PC-3 (cell line): ENCODE data around the gene CDK19. TPM values are rescaled to one million over a fixed set of nuclear protein-coding genes. Genes with fewer than 3 reads are reported as not detected.

Experiments
- ATAC-seq: fragments of 200-7000 bp; cut with Tn5 transposase; 2 replicates; pipeline ENCODE4 v1.9.1; 2020; ENCODE audit warnings: mild to moderate bottlenecking, moderate library complexity
- BruUV-seq: library from RNA; stranded (reverse); fragments of 400-500 nt; replicated peaks from 2 replicates; lab custom pipeline; 2021; lab: Mats Ljungman, UMichigan
- CTCF ChIA-PET: fragments of 300-600 bp; sonication (Branson Sonifier 250); formaldehyde crosslinking; loops from one replicate; lab custom pipeline; 2022; ENCODE audit warnings: antibody characterized with exemption; lab: Charles Lee
- POLR2A ChIA-PET: fragments of 300-600 bp; sonication (Branson Sonifier 250); formaldehyde crosslinking; loops from one replicate; lab custom pipeline; 2022; ENCODE audit warnings: antibody characterized with exemption; ENCODE audit not compliant: unreplicated experiment; lab: Charles Lee
- DNase-seq: peaks from one replicate; pipeline ENCODE4 v3.0.0-alpha.2; 2015
- H2AFZ ChIP-seq: fragments of 300-600 bp; sonication (generic); 2 replicates; pipeline ENCODE4 v1.6.0; 2016; ENCODE audit warnings: antibody characterized with exemption, low read length
- H3F3A ChIP-seq: fragments of 300-600 bp; sonication (generic); one replicate; pipeline ENCODE4 v1.6.0; 2017; ENCODE audit warnings: antibody characterized with exemption, low read length, control low read depth, mild to moderate bottlenecking; ENCODE audit not compliant: unreplicated experiment
- H3K27ac ChIP-seq: fragments of 300-600 bp; sonication (generic); 2 replicates; pipeline ENCODE4 v1.5.1; 2016; ENCODE audit warnings: mild to moderate bottlenecking, low read length
- H3K27me3 ChIP-seq: fragments of 300-600 bp; sonication (generic); 2 replicates; pipeline ENCODE4 v1.6.1; 2016; ENCODE audit warnings: low read length, mixed read lengths
- H3K36me3 ChIP-seq: fragments of 300-600 bp; sonication (generic); 2 replicates; pipeline ENCODE4 v1.6.1; 2016; ENCODE audit warnings: low read depth, mixed run types, low read length, mixed read lengths
- H3K4me1 ChIP-seq: fragments of 300-600 bp; sonication (generic); 2 replicates; pipeline ENCODE4 v1.5.1; 2016; ENCODE audit warnings: low read length; ENCODE audit not compliant: insufficient read depth
- H3K4me2 ChIP-seq: fragments of 300-600 bp; sonication (generic); 2 replicates; pipeline ENCODE4 v1.6.0; 2016; ENCODE audit warnings: low read length
- H3K4me3 ChIP-seq: fragments of 300-600 bp; sonication (generic); 2 replicates; pipeline ENCODE4 v1.5.1; 2016; ENCODE audit warnings: mild to moderate bottlenecking, low read length, mixed read lengths
- H3K79me2 ChIP-seq: fragments of 300-600 bp; sonication (generic); 2 replicates; pipeline ENCODE4 v1.6.1; 2017; ENCODE audit warnings: low read length, mixed read lengths
- H3K9ac ChIP-seq: fragments of 300-600 bp; sonication (generic); 2 replicates; pipeline ENCODE4 v1.6.0; 2016; ENCODE audit warnings: mild to moderate bottlenecking, low read length
- H3K9me2 ChIP-seq: fragments of 300-600 bp; sonication (generic); replicated peaks from 2 replicates; pipeline ENCODE4 v1.6.1; 2016; ENCODE audit warnings: mixed run types, low read length, mixed read lengths
- H3K9me3 ChIP-seq: fragments of 300-600 bp; sonication (generic); 2 replicates; pipeline ENCODE4 v1.6.1; 2016; ENCODE audit warnings: low read length, mixed read lengths
- H4K20me1 ChIP-seq: fragments of 300-600 bp; sonication (generic); 2 replicates; pipeline ENCODE4 v1.6.1; 2016; ENCODE audit warnings: low read length, mixed read lengths
- CTCF ChIP-seq: fragments of 300-600 bp; sonication (generic); conservative IDR thresholded peaks from 2 replicates; pipeline ENCODE4 v1.5.1; 2017; ENCODE audit warnings: antibody characterized with exemption, low read depth, mild to moderate bottlenecking, low read length
- EZH2 ChIP-seq: fragments of 300-600 bp; sonication (generic); IDR thresholded peaks from one replicate; pipeline ENCODE4 v1.6.1; 2017; ENCODE audit warnings: antibody characterized with exemption, mild to moderate bottlenecking, low read length; ENCODE audit not compliant: unreplicated experiment
- EZH2phosphoT487 ChIP-seq: fragments of 300-600 bp; sonication (generic); IDR thresholded peaks from 2 replicates; pipeline ENCODE4 v1.6.1; 2018; ENCODE audit warnings: mild to moderate bottlenecking, antibody characterized with exemption, low read length, borderline replicate concordance
- intact Hi-C: fragments of 100-400 bp; cut with micrococcal nuclease; formaldehyde crosslinking; loops from 2 replicates; pipeline ENCODE4 v1.9.0; 2023
- total RNA-seq: library from RNA; depleted of rRNA; stranded (reverse); fragments of >200 nt; gene quantifications from 2 replicates; pipeline ENCODE4 v1.2.3, GENCODE V29; 2014

The CDK19 gene
- total RNA-seq, 1 experiment from 2014 or later, result 4.2 TPM

GRCh38 chr6:110800839-110801196 is 14.5 kb downstream of the CDK19 start:
- DNase-seq (no peak), ATAC-seq (no peak)
- no peak overlapping the region for H3K4me2 ChIP-seq
- ChIA-PET CTCF (no interaction called here), POLR2A (no interaction called here)
- H3K9ac ChIP-seq, result no peak overlapping the region
- no peaks in the 10 kb centered on the region for H3K9me3 ChIP-seq
- H3K9me2 ChIP-seq, result no peaks in the 10 kb centered on the region
- no peak overlapping the region for H3K27ac ChIP-seq
- H3F3A ChIP-seq, result no peaks in the 10 kb centered on the region
- TF ChIP-seq CTCF (no peak), EZH2 (no peak), EZH2phosphoT487 (no peak)
- H3K27me3 ChIP-seq, result no peaks in the 10 kb centered on the region
- BruUV-seq, result no TSS peak
- no peaks in the 10 kb centered on the region for H3K4me1 ChIP-seq
- H2AFZ ChIP-seq, result no peak overlapping the region
- intact Hi-C loops, result no loop called here
- no peak overlapping the region for H3K4me3 ChIP-seq
- no peaks in the 10 kb centered on the region for H3K36me3 ChIP-seq
- H3K79me2 ChIP-seq, result 0 out of 2 replicates have a peak, but pooled peaks cover 6% of the 10 kb centered on the region
- H4K20me1 ChIP-seq, result no peaks in the 10 kb centered on the region

GRCh38 chr6:110800196-110800838 is 15.0 kb downstream of the CDK19 start:
- H3K36me3 ChIP-seq, result no peaks in the 10 kb centered on the region
- H3K4me3 ChIP-seq, result no peak overlapping the region
- no peaks in the 10 kb centered on the region for H3K9me3 ChIP-seq
- H2AFZ ChIP-seq, result no peak overlapping the region
- no peaks in the 10 kb centered on the region for H3K27me3 ChIP-seq
- no peaks in the 10 kb centered on the region for H3K9me2 ChIP-seq
- BruUV-seq, result no TSS peak
- ChIA-PET POLR2A (no interaction called here), CTCF (no interaction called here)
- no peaks in the 10 kb centered on the region for H4K20me1 ChIP-seq
- no peak for TF ChIP-seq CTCF
- TF ChIP-seq EZH2phosphoT487, result no peak
- no peak for TF ChIP-seq EZH2
- 0 out of 2 replicates have a peak, but pooled peaks cover 6% of the 10 kb centered on the region for H3K79me2 ChIP-seq
- no peaks in the 10 kb centered on the region for H3F3A ChIP-seq
- no peak overlapping the region for H3K9ac ChIP-seq
- H3K4me1 ChIP-seq, result no peaks in the 10 kb centered on the region
- H3K27ac ChIP-seq, result no peak overlapping the region
- DNase-seq, result no peak
- H3K4me2 ChIP-seq, result no peak overlapping the region
- no peak for ATAC-seq
- intact Hi-C loops, result no loop called here

- POLR2A ChIA-PET, result no interaction called here
- no peak for ATAC-seq
- H3K79me2 ChIP-seq, result 0 out of 2 replicates have a peak, but pooled peaks cover 6% of the 10 kb centered on the region
These were observed 15.6 kb downstream of the CDK19 start for GRCh38 chr6:110799655-110800054.

More at GRCh38 chr6:110799655-110800054, 15.6 kb downstream of the CDK19 start:
- H3F3A ChIP-seq, result no peaks in the 10 kb centered on the region
- TF ChIP-seq CTCF (no peak), EZH2phosphoT487 (no peak), EZH2 (no peak)
- no TSS peak for BruUV-seq
- CTCF ChIA-PET, result no interaction called here
- H3K4me1 ChIP-seq, result no peaks in the 10 kb centered on the region
- intact Hi-C loops, result no loop called here
- H4K20me1 ChIP-seq, result no peaks in the 10 kb centered on the region
- H3K36me3 ChIP-seq, result no peaks in the 10 kb centered on the region
- no peak overlapping the region for H3K4me3 ChIP-seq
- H3K9ac ChIP-seq, result no peak overlapping the region
- no peak for DNase-seq
- no peaks in the 10 kb centered on the region for H3K9me2 ChIP-seq
- no peaks in the 10 kb centered on the region for H3K27me3 ChIP-seq
- H3K27ac ChIP-seq, result no peak overlapping the region
- H2AFZ ChIP-seq, result no peak overlapping the region
- no peak overlapping the region for H3K4me2 ChIP-seq
- no peaks in the 10 kb centered on the region for H3K9me3 ChIP-seq
